Middle frontal gyrus (tissue), 1 donor: Measurements from ENCODE around the gene USH1C.
A peak's percentile ranks its signal among the peaks of the same experiment; 100 is the strongest.

ENCODE experiments used
- DNase-seq: peaks from one replicate; pipeline ENCODE4 v3.0.0-alpha.2; 2015; ENCODE audit warnings: low spot score; ENCODE audit errors: extremely low spot score

The USH1C gene

DNA sequence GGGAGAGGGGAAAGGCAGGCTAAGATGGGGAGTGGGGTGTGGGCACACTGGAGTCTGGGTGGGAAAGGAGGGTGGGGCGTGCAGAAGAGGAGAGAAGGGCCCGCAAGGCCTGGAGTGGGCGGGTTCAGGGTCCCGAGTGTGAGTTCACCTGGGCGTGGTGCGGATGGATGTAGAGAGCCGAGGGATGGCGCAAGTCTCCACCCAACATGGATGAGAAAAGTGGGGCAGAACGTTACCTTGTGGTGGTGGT is 67.2 kb downstream of the USH1C start:
- no peak for DNase-seq

DNA sequence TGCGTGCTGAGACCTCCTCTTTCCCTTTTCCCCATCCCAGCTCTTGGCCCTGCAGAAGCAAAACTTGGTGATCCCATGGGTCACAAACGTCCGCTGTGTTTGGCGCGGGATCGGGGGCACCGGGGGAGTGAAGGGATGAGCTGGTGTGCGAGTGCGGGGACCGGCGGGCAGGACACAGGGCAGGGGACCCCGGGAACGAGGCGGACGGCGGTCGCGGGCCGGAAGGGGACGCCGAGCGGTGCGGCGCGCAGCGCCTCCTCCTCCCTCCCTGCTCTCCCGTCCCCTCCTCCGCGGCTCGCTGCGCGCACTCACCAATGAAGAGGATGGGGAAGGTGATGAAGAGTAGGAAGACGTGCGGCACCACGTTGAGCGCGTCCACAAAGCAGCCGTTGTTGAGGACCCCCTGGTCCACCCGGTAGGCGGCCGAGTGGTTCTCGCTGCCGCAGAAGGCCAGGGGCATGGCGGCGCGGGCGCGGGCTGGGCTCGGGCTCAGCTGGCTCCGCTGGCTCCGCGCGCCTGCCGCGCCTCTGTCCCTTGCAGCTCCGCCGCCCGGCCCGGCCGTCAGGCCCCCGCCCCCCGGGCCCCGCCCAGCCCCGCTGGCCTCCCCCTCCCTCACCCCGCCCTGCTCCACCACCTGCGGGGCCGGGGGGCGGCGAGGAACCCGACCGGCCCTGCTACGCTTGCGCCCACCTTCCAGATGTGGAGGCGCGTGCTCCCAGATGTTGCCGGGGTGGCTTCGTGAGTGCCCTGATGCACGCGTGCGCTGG is 67.7 kb downstream of the USH1C start, which contains the start of gene ABCC8:
ABCC8 (minus strand) TSS at position 529 of the 767 bp plus-strand sequence; CDS start at position 460, 69 bp downstream.
- DNase-seq = no peak

- no peak for DNase-seq
These were observed 68.4 kb downstream of the USH1C start for GRCh38 chr11:17475666-17476316.

GRCh38 chr11:17473071-17473744 is 71.0 kb downstream of the USH1C start:
- DNase-seq = no peak

- DNase-seq = no peak
These were observed 71.7 kb downstream of the USH1C start for GRCh38 chr11:17472467-17472866.

DNA sequence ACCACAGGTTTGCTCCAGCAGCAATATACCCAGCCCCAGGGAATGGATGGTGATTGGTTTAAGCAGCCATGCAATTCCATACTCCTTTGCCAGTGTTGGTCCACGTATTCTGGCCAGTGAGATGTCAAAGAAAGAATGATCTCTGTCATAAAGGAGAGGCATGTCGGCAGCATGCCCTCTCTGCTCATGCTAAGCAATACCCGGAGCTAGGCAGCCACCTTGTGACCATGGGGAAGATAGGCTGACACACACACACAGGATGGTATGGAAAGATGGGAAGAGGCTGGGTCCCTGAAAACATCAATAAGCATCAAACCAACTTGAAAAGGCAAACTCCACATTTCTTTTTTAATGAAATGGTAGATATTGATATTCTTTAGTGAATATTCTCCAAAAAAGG is 72.7 kb downstream of the USH1C start:
- DNase-seq = no peak

DNA sequence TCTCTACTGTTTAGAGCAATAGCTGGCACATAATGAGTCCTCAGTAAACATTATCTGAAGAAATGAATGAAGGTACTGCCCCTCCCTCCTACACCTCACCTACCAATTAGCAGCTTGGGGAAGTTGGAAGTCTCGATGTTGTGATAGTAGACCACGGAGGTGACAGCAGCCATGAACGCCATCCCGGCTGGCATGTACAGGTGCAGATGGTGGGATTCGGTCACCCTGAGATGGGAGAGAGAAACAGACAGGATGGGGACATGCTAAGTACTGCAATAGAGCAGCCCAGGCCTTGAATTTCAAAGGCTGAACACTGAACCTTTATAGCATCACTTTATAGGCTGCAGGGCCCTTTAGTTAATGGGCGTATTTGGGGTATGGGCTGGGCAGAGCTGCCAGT is 74.2 kb downstream of the USH1C start:
- no peak for DNase-seq

DNA sequence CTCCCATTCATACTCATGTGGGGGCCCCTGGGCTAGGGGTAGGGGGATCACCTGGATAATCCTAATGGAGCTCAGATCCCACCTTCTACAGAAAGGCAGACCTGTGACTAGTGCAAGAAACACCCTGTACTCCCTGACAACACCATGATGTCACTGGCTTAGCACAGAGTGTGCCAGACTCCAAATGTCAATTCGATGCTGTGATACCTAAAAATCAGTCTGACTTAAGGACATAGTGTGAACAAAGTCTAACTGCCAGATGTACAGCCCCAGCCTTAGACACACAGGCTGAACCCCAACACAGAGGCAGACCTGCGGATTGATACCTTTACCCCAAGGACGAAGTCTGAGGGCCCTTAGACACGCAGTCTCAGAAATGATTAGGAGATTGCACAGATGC is 76.1 kb downstream of the USH1C start:
- DNase-seq = no peak

GRCh38 chr11:17463546-17464174 is 80.6 kb downstream of the USH1C start:
- no peak for DNase-seq

DNA sequence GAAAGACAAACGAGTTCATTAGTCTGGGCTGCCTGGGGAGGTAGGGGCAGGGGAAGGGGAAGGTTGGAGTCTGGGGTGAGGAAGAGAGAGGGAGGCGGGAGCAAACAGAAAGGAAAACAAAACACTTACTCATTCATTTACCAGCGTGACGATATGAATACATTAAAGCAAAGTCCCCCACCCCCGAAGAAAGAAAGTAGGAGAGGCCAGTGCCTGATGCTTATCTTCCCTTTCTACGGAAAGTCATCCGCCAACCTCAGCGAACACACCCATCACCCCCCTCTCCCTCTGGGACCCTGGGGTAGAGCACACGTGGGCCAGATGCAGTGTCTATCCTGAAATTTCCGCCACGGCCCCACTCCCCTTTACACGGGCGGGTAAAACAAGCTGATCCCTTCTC is 81.3 kb downstream of the USH1C start:
- no peak for DNase-seq

DNA sequence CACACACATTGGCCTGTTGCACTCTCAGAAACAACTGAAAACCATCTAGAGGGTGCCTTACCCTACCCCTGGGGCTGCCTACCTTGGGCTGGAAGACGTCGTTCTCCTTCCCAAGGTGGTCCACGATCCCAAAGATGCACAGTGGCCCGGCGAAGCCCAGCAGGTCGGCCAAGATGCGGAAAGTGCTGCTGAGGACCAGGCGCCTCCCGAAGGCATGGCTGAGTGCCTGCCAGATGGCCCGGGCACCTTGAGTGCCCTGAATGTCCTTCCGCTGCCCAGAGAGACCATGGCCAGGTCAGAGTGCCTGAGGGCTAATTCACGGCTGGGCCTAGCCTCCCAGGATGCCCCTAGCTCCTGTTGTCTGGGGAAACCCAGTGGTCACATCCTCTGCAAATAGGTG is 83.8 kb downstream of the USH1C start:
- DNase-seq = no peak

DNA sequence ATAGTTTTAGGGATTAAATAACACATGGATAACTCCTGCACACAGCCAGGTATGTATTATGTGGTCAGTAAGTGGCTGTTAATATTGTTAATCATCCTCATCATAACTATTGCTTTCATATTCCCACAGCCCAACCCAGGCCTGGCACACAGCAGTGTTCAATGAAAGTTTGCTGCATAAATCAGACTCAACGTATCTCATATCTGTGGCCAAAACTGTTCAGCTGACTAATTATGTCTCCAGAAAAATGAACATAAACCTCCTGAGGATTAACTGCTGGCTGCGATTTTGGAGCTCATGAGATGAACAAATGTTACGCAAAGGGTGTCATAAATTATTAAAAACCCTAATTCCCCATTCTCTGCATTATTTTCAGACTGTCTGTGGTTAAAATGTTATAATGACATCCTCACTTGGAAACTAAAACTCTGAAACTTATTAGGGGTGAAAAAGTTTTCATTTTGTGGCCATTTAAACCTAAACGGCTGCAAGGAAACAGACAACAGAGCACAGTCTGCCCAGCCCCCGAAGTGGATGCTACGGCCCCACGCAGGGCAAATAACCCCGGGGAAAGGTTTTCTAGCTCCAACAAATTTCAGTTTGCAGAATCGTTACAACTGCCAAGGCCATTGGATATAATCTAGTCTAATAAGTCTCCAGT is 84.8 kb downstream of the USH1C start:
- DNase-seq = no peak

DNA sequence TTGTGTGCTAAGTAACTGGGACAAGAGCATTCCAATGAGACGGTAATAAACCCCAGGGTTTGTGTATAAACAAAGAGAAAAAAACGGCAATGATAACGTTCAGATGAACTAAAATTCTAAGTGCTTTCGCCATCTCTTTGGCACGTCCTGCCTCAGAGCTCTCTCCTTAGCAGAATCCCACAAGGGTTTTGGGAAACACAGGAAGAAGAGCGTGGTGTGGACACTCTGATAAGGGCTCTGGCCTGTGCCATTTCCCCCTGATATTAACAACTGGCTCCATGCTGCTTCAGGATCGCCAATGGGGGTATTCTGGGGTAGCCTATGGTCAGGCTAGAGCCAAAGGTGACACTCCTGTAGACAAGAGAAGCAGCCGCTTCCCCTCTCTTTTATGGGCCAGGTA is 85.9 kb downstream of the USH1C start:
- DNase-seq = no peak

DNA sequence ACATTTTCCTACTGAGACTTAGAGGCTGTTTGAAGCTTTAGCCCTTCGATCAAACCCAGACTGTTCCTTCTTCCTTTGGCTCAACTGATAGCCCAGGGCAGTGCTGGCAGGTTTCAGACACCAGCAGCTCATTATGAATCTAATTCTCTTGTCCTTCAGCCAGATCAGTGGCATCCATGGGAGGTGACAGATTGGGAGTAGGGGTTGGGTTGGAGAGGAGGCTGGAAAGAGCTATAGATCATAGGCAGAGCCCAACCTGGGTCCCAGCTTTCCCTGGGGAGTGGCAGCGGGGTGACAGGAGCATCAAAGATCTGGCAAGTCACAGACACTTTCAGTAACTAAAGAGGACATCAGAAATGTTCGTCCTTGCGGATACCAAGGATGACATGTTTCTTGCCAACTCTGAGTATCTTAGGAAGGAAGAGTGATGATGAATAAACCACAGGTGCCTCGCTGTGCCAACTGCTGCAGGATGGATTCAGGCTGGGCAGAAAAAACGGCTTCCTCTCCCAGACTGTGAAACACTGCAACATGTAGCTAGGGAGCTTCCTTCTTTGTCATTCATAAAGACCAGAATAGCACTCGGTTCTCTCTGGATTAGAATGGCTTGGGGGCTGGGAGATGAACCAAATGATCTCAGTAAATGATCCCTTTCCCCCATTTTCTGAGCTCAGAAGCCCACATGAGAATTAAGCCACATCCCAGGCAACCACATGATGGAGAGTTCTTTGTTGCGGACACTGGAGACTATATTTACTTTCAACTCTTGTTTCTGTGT is 86.6 kb downstream of the USH1C start:
- DNase-seq = no peak

DNA sequence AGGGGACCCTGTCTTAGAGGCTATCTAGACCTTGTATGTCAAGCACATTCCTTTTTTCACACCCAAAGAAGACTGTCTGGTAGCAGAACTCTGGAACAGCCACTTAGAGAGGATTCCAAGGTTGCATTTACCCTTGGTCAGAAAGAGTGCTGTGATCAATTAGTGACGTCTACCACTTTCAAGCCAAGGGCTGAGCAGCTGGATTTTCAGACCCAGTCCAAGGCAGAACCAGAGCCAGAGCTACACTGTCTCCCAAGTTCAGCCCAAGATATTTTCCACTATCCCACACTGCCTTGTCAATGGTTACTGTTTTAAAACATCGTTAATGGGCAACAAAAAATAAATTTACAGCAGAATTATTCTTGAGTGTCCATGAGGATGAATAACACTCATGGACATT is 91.5 kb downstream of the USH1C start:
- DNase-seq = no peak

DNA sequence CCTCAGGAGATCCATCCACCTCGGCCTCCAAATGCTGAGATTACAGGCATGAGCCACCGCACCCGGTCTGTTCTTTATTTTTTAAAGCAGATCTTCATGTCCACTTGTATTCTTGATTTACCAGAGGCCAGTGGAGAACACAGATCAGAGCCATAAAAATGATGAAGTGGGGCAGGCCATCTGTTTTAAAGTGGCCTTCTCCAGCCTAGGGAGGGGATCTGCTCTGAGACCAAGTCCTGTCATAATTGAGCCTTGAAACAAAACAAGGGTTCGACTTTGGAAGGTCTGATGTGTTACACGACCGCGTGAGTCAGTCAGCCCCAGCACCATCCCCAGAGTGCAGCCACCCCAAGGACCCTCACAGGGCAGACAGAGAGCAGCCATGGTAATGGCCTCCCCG is 95.1 kb downstream of the USH1C start:
- DNase-seq = no peak

GRCh38 chr11:17446482-17446881 is 97.7 kb downstream of the USH1C start:
- no peak for DNase-seq

DNA sequence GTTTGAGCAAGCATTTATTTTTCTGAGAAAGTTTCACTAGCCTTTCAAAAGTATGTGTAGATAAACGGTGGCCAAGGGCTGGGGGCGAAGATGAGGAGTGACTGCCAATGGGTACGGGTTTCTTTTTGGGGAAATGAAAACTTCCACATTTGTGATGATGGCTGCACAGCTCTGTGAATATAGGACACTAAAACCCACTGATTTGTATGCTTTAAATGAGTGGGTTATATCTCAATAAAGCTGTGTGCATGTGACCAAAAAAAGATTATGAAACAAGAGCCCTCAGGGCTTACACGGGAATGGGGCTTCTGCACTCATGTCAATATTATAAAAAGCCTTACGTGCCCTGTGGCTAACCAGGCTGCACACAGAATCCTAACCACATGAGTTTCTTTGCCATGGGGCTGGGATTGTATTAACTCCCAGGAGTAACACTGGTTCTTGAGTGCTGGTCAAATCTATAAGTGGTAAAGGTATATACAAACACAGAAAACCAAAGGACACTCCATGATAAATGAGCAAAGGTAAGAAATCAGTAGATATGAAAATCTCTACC is 98.9 kb downstream of the USH1C start:
- DNase-seq = no peak

DNA sequence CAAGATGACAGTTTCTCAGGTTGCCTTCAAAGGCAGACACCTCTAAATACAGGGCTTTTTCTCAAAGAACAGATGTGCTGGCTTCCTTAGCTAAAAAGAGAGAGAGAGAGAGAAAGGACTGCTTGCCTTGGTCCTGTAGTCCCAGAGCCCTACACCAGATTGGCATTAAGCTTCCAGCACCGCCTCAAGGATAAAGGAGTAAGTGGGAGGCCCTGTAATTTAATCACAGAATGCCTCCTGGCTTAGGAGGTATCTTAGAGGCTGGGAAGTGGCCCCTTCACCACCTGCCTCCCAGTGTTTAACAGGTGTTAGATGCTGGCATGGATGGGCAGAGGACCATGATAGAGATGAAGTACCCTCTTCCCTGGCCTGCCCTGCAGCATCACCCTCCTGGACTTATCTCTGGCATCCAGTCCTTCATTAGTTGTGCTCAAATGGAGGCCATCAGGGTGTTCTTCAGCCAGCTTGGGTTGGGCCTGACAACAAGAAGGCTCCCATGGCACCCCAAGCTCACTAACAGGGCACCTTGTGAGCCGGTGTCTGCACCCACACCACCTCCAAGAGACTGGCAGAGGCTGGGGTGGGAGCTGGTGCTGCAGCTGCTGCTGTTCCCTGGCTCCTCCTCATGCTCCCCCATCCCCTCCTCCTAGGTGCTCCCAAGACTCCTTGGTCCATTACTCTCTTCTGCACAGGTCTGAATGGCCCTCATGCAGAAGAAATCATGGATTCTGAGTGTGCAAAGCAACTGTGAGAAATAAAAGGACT is 100.1 kb downstream of the USH1C start:
- peak; percentile 14 for DNase-seq
